Hematopoietic multipotent progenitor cell (in vitro differentiated cells): ENCODE measurements around the gene SBDS. TPM values are rescaled to one million over a fixed set of nuclear protein-coding genes. Genes with fewer than 3 reads are reported as not detected.
"Not testable (repeated sequence)": the region's sequence is repeated elsewhere in the genome, so short reads cannot be mapped to it uniquely, and the experiment has no call there.

Experiments
- DNase-seq, 3 donors: peaks; one replicate each; pipeline ENCODE4 v3.0.0-alpha.2; 2011 to 2015; ENCODE audit warnings: low read depth in 2 of 3, low spot score in 2 of 3
- total RNA-seq: library from RNA; depleted of rRNA; stranded (reverse); fragments of >200 nt; gene quantifications from one replicate; pipeline ENCODE4 v1.2.3, GENCODE V29; 2012

Gene SBDS
- 23.4 TPM for total RNA-seq

- peak; percentile 74 to 99 (median 96) for DNase-seq
These were observed at the start of gene SBDS for GRCh38 chr7:66995050-66995776. Gene SBDS (minus strand): TSS chr7:66995586. CDS start chr7:66995417, 169 bp downstream.

- DNase-seq: not testable (repeated sequence)
These were observed 48.2 kb upstream of the SBDS start for GRCh38 chr7:67043559-67043930.

- peak in 2 of 3 donors; percentile 12 to 47 for DNase-seq
These were observed 47.6 kb upstream of the SBDS start for GRCh38 chr7:67042781-67043558.

GRCh38 chr7:67040832-67041231 lies 45.4 kb upstream of the SBDS start:
- DNase-seq: not testable (repeated sequence)

GRCh38 chr7:67036432-67037395 lies 41.3 kb upstream of the SBDS start:
- DNase-seq: not testable (repeated sequence)

GRCh38 chr7:67033251-67033650 lies 37.9 kb upstream of the SBDS start:
- no peak for DNase-seq

- not testable (repeated sequence) for DNase-seq
These were observed 36.3 kb upstream of the SBDS start for GRCh38 chr7:67031685-67032084.

GRCh38 chr7:67025459-67025858 lies 30.1 kb upstream of the SBDS start:
- not testable (repeated sequence) for DNase-seq

- no peak for DNase-seq
These were observed 27.1 kb upstream of the SBDS start for GRCh38 chr7:67022511-67022910.

GRCh38 chr7:67021260-67021659 lies 25.9 kb upstream of the SBDS start:
- no peak for DNase-seq

- DNase-seq: peak in 2 of 3 donors; percentile 43 to 55
These were observed 24.4 kb upstream of the SBDS start for GRCh38 chr7:67019562-67020390.

GRCh38 chr7:67018940-67019339 lies 23.6 kb upstream of the SBDS start:
- no peak for DNase-seq

GRCh38 chr7:67017971-67018370 lies 22.6 kb upstream of the SBDS start:
- not testable (repeated sequence) for DNase-seq

- DNase-seq: not testable (repeated sequence)
These were observed 18.8 kb upstream of the SBDS start for GRCh38 chr7:67014076-67014622.

GRCh38 chr7:67009677-67010076 lies 14.3 kb upstream of the SBDS start:
- not testable (repeated sequence) for DNase-seq

GRCh38 chr7:67008260-67008659 lies 12.9 kb upstream of the SBDS start:
- no peak for DNase-seq

GRCh38 chr7:67006965-67007364 lies 11.6 kb upstream of the SBDS start:
- no peak for DNase-seq

- not testable (repeated sequence) for DNase-seq
These were observed 8.8 kb upstream of the SBDS start for GRCh38 chr7:67004145-67004544.

GRCh38 chr7:67000601-67001258 lies 5.3 kb upstream of the SBDS start:
- peak in 1 of 3 donors; percentile 23 for DNase-seq
